GM18508 (cell line): ENCODE results near the gene RBM19.

Source experiments
- ATAC-seq: cut with Tn5 transposase; IDR thresholded peaks from one replicate; pipeline ENCODE4 v1.9.1; 2021; ENCODE audit warnings: moderate number of reproducible peaks; ENCODE audit not compliant: insufficient read depth, unreplicated experiment

The RBM19 gene

GRCh38 chr12:113990250-113991223 is 24.4 kb upstream of the RBM19 start:
- ATAC-seq: no peak

GRCh38 chr12:113988976-113989375 is 22.9 kb upstream of the RBM19 start:
- no peak for ATAC-seq

GRCh38 chr12:113988064-113988451 is 21.9 kb upstream of the RBM19 start:
- ATAC-seq: no peak

GRCh38 chr12:113987261-113988063 is 21.3 kb upstream of the RBM19 start:
- no peak for ATAC-seq

GRCh38 chr12:113984464-113984863 is 18.3 kb upstream of the RBM19 start:
- ATAC-seq: no peak

- ATAC-seq: no peak
Measured at GRCh38 chr12:113983777-113984448, 17.8 kb upstream of the RBM19 start.

GRCh38 chr12:113983265-113983664 is 17.1 kb upstream of the RBM19 start:
- ATAC-seq: no peak

GRCh38 chr12:113981876-113982275 is 15.8 kb upstream of the RBM19 start:
- ATAC-seq: no peak

- no peak for ATAC-seq
Measured at GRCh38 chr12:113980537-113981337, 14.6 kb upstream of the RBM19 start.

GRCh38 chr12:113980054-113980453 is 13.9 kb upstream of the RBM19 start:
- ATAC-seq: no peak

GRCh38 chr12:113978080-113978479 is 12.0 kb upstream of the RBM19 start:
- no peak for ATAC-seq

- no peak for ATAC-seq
Measured at GRCh38 chr12:113974006-113974405, 7.9 kb upstream of the RBM19 start.

- no peak for ATAC-seq
Measured at GRCh38 chr12:113973109-113973904, 7.2 kb upstream of the RBM19 start.

- no peak for ATAC-seq
Measured at GRCh38 chr12:113971392-113971791, 5.3 kb upstream of the RBM19 start.

GRCh38 chr12:113970211-113970610 is 4.1 kb upstream of the RBM19 start:
- ATAC-seq: no peak

GRCh38 chr12:113967368-113967767 is 1.2 kb upstream of the RBM19 start:
- ATAC-seq: no peak

- ATAC-seq: no peak
Measured at GRCh38 chr12:113962733-113963132, 3.4 kb downstream of the RBM19 start.

- ATAC-seq: no peak
Measured at GRCh38 chr12:113961921-113962710, 4.0 kb downstream of the RBM19 start.
